ENCODE data around the gene EFCAB14. TPM values are rescaled to one million over a fixed set of nuclear protein-coding genes. Genes with fewer than 3 reads are reported as not detected.

The EFCAB14 gene
- total and polyA plus RNA-seq, 10 of the 15 experiments (the other 5 are each of a cell fraction or from before 2014, with no cell fraction given): 7.8 to 66.0 (median 41.6) TPM

DNA sequence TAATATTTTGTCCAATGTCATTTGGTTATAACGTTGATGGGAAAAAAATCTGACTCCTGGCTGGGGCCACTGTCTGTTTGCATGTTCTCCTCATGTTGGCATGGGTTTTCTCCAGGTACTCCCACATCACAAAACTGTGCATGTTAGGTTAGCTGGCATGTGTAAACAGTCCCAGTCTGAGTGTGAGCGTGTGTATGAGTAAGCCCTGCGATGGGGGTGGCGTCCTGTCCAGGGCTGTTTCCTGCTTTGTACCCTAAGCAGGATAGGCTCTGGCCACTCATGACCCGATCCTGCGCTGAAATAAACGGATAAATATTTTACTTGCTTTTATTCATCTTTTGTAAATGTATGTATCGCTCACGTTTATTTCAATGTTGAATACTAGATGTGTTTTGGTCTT, 13.5 kb downstream of the EFCAB14 start:
- Histone ChIP-seq H4K20me1 (ENCODE audit: control insufficient read depth, insufficient read depth) (no peaks in the 10 kb centered on the region), H3K27ac (ENCODE audit: control insufficient read depth, insufficient read depth) (no peak overlapping the region), H3K79me2 (ENCODE audit: control insufficient read depth, insufficient read depth, low read length) (no peaks in the 10 kb centered on the region), H3K9ac (ENCODE audit: control insufficient read depth, insufficient read depth, low read length) (no peak overlapping the region), H2AFZ (ENCODE audit: control insufficient read depth, low read depth, low read length) (no peak overlapping the region), H3K27me3 (replicated peaks in 1 of 2; ENCODE audit: control insufficient read depth in 2 of 2, insufficient read depth in 2 of 2, low read length in 1 of 2) (no peaks in the 10 kb centered on the region), H3K4me2 (ENCODE audit: control insufficient read depth, insufficient read depth) (no peak overlapping the region), H3K36me3 (ENCODE audit: control insufficient read depth in 2 of 2, insufficient read depth in 2 of 2, low read length in 1 of 2) (peaks cover 9 to 17% of the 10 kb centered on the region in 2 experiments), H3K4me3 (no peak overlapping the region), H3K4me1 (ENCODE audit: control insufficient read depth, insufficient read depth, low read length) (no peaks in the 10 kb centered on the region), H3K9me3 (replicated peaks; ENCODE audit: control insufficient read depth, insufficient read depth, low read length) (no peaks in the 10 kb centered on the region)
- ChIA-PET CTCF (no interaction called here), POLR2A (no interaction called here), RAD21 (ENCODE audit: unreplicated experiment) (no interaction called here), SMC1A (ENCODE audit: uncharacterized antibody, unreplicated experiment) (interaction anchor here (1.5 kb wide), 1 partner anchor 30 kb away, joined by 6 read pairs; no protein-coding TSS in a partner anchor)
- in situ Hi-C loops (cut with MboI): no loop called here
- TF ChIP-seq SIX5 (IDR thresholded peaks at IDR 0.05; ENCODE audit: low read depth, low read length, severe bottlenecking) (no peak), YY1 (IDR thresholded peaks at IDR 0.05; ENCODE audit: low read depth, low read length) (no peak), CHD4 (IDR thresholded peaks at IDR 0.05) (no peak), WRNIP1 (IDR thresholded peaks at IDR 0.05; ENCODE audit: borderline replicate concordance, low read depth, low read length) (no peak), IKZF2 (IDR thresholded peaks at IDR 0.05) (no peak), PAX8 (IDR thresholded peaks at IDR 0.05) (no peak), ZNF384 (IDR thresholded peaks at IDR 0.05; ENCODE audit: borderline replicate concordance, low read depth, low read length) (no peak), PAX5 (IDR thresholded peaks at IDR 0.05; ENCODE audit: borderline replicate concordance, low read depth, low read length) (no peak), MYC (IDR thresholded peaks at IDR 0.05; ENCODE audit: insufficient read depth, insufficient read length, insufficient replicate concordance, low read length, severe bottlenecking) (no peak), RFX5 (IDR thresholded peaks at IDR 0.05; ENCODE audit: low read depth, low read length) (no peak), SRF (IDR thresholded peaks at IDR 0.05; ENCODE audit: low read depth in 2 of 2, low read length in 2 of 2) (no peak), KAT2A (conservative IDR thresholded peaks at IDR 0.05; ENCODE audit: control insufficient read depth, low read depth, low read length) (no peak), TCF3 (IDR thresholded peaks at IDR 0.05; ENCODE audit: borderline replicate concordance, insufficient read depth, low read depth, low read length) (no peak), EZH2 (IDR thresholded peaks at IDR 0.05; ENCODE audit: borderline replicate concordance, control insufficient read depth, low read depth, low read length) (no peak), FOS (IDR thresholded peaks at IDR 0.05; ENCODE audit: borderline replicate concordance, extremely low read depth, insufficient read length) (no peak), JUNB (IDR thresholded peaks at IDR 0.05) (no peak)
- TF ChIP-seq, protein P1, sequence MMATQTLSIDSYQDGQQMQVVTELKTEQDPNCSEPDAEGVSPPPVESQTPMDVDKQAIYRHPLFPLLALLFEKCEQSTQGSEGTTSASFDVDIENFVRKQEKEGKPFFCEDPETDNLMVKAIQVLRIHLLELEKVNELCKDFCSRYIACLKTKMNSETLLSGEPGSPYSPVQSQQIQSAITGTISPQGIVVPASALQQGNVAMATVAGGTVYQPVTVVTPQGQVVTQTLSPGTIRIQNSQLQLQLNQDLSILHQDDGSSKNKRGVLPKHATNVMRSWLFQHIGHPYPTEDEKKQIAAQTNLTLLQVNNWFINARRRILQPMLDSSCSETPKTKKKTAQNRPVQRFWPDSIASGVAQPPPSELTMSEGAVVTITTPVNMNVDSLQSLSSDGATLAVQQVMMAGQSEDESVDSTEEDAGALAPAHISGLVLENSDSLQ (IDR thresholded peaks at IDR 0.05): no peak
- TF ChIP-seq, protein P2, sequence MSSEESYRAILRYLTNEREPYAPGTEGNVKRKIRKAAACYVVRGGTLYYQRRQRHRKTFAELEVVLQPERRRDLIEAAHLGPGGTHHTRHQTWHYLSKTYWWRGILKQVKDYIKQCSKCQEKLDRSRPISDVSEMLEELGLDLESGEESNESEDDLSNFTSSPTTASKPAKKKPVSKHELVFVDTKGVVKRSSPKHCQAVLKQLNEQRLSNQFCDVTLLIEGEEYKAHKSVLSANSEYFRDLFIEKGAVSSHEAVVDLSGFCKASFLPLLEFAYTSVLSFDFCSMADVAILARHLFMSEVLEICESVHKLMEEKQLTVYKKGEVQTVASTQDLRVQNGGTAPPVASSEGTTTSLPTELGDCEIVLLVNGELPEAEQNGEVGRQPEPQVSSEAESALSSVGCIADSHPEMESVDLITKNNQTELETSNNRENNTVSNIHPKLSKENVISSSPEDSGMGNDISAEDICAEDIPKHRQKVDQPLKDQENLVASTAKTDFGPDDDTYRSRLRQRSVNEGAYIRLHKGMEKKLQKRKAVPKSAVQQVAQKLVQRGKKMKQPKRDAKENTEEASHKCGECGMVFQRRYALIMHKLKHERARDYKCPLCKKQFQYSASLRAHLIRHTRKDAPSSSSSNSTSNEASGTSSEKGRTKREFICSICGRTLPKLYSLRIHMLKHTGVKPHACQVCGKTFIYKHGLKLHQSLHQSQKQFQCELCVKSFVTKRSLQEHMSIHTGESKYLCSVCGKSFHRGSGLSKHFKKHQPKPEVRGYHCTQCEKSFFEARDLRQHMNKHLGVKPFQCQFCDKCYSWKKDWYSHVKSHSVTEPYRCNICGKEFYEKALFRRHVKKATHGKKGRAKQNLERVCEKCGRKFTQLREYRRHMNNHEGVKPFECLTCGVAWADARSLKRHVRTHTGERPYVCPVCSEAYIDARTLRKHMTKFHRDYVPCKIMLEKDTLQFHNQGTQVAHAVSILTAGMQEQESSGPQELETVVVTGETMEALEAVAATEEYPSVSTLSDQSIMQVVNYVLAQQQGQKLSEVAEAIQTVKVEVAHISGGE (CRISPR knock-in tag; IDR thresholded peaks at IDR 0.05): no peak
- DNase-seq (ENCODE audit: low read depth, low spot score) (no peak), ATAC-seq (no peak), FAIRE-seq (no peak)
- 88% methylated on average over 9 of the region's 9 CpGs for WGBS (ENCODE audit: insufficient coverage, insufficient replicate concordance, low lambda C conversion rate, missing lambda C conversion rate)
- no TSS peak for BruUV-seq (replicated peaks)
- intact Hi-C loops (cut with micrococcal nuclease; ENCODE audit: unreplicated experiment): no loop called here
